KMS-11 (cell line): ENCODE measurements around the gene GTF2A2.
A peak's percentile ranks its signal among the peaks of the same experiment; 100 is the strongest.
"Not testable (repeated sequence)": the region's sequence is repeated elsewhere in the genome, so short reads cannot be mapped to it uniquely, and the experiment has no call there.

ENCODE experiments used
- H2AFZ ChIP-seq: fragments of 200-600 bp; sonication (generic); 2 replicates; pipeline ENCODE4 v1.6.1; 2016; ENCODE audit warnings: antibody characterized with exemption, mixed run types, low read depth
- H3K27ac ChIP-seq: fragments of 200-600 bp; sonication (generic); 2 replicates; pipeline ENCODE4 v1.6.1; 2016; ENCODE audit warnings: mild to moderate bottlenecking, mixed run types
- H3K27me3 ChIP-seq: fragments of 200-600 bp; sonication (generic); 2 replicates; pipeline ENCODE4 v1.6.1; 2017; ENCODE audit warnings: mild to moderate bottlenecking, low read depth, mixed run types, moderate library complexity; ENCODE audit not compliant: insufficient read depth
- H3K36me3 ChIP-seq: fragments of 200-600 bp; sonication (generic); 2 replicates; pipeline ENCODE4 v1.6.1; 2017; ENCODE audit warnings: mild to moderate bottlenecking, mixed run types; ENCODE audit not compliant: insufficient read depth
- H3K4me1 ChIP-seq: fragments of 200-600 bp; sonication (generic); 2 replicates; pipeline ENCODE4 v1.6.1; 2016; ENCODE audit warnings: mild to moderate bottlenecking, low read depth, mixed run types; ENCODE audit not compliant: poor library complexity, severe bottlenecking
- H3K4me2 ChIP-seq: fragments of 200-600 bp; sonication (generic); 2 replicates; pipeline ENCODE4 v1.7.0; 2016; ENCODE audit warnings: mild to moderate bottlenecking, mixed run types
- H3K4me3 ChIP-seq: fragments of 200-600 bp; sonication (generic); IDR thresholded peaks from 2 replicates; pipeline ENCODE4 v1.6.1; 2017; ENCODE audit warnings: low read depth, low read length, mixed read lengths; ENCODE audit not compliant: insufficient read depth
- H3K79me2 ChIP-seq: fragments of 200-600 bp; sonication (generic); 2 replicates; pipeline ENCODE4 v1.6.1; 2016; ENCODE audit warnings: low read depth, mixed run types; ENCODE audit not compliant: insufficient read depth
- H3K9ac ChIP-seq: fragments of 200-600 bp; sonication (generic); 2 replicates; pipeline ENCODE4 v1.6.1; 2016; ENCODE audit warnings: mild to moderate bottlenecking, mixed run types
- H4K20me1 ChIP-seq: fragments of 200-600 bp; sonication (generic); 2 replicates; pipeline ENCODE4 v1.6.1; 2016; ENCODE audit warnings: mild to moderate bottlenecking, mixed run types; ENCODE audit not compliant: insufficient read depth
- CTCF ChIP-seq: fragments of 200-600 bp; sonication (generic); conservative IDR thresholded peaks from 2 replicates; pipeline ENCODE4 v1.6.1; 2017; ENCODE audit warnings: low read depth, mild to moderate bottlenecking, antibody characterized with exemption, low read length, moderate library complexity, mixed read lengths

The GTF2A2 gene

GRCh38 chr15:59646277-59646676, 11.0 kb downstream of the GTF2A2 start:
- Histone ChIP-seq H3K4me2 (no peak overlapping the region), H2AFZ (no peak overlapping the region), H3K27me3 (no peaks in the 10 kb centered on the region), H3K4me1 (no peaks in the 10 kb centered on the region), H3K79me2 (no peaks in the 10 kb centered on the region), H3K4me3 (no peak overlapping the region), H3K27ac (no peak overlapping the region), H3K36me3 (no peaks in the 10 kb centered on the region), H3K9ac (no peak overlapping the region), H4K20me1 (no peaks in the 10 kb centered on the region)
- no peak for TF ChIP-seq CTCF

GRCh38 chr15:59645812-59646211, 11.5 kb downstream of the GTF2A2 start:
- not testable (repeated sequence) for H3K4me2 ChIP-seq, H3K9ac ChIP-seq, H3K79me2 ChIP-seq, H4K20me1 ChIP-seq, H3K36me3 ChIP-seq, H3K27me3 ChIP-seq, H2AFZ ChIP-seq, H3K4me1 ChIP-seq, H3K4me3 ChIP-seq, H3K27ac ChIP-seq

DNA sequence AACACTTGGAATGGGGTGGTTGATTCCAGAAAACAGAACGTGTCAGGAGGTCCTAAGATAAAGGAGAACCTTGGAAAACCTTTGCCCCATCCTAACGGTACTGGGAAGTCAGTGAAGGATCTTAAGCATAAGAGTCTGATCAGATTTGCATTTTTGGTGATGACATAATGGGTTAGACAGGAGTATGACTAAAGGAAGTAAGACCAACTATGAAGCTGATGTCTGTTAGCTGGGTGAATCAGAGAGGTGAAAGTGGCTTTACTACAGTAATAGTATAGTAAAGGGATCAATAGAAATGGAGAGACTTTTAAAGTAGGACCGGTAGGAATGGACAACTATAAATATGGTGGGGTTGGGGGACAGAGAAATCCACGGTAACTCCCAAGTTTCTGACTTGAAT, 12.6 kb downstream of the GTF2A2 start:
- no peak overlapping the region for H3K4me2 ChIP-seq
- H3K4me1 ChIP-seq, result no peaks in the 10 kb centered on the region
- no peaks in the 10 kb centered on the region for H3K36me3 ChIP-seq
- H3K9ac ChIP-seq, result no peak overlapping the region
- no peak overlapping the region for H3K27ac ChIP-seq
- no peaks in the 10 kb centered on the region for H3K27me3 ChIP-seq
- H3K4me3 ChIP-seq, result no peak overlapping the region
- H2AFZ ChIP-seq, result no peak overlapping the region
- H3K79me2 ChIP-seq, result no peaks in the 10 kb centered on the region
- no peaks in the 10 kb centered on the region for H4K20me1 ChIP-seq
- no peak for TF ChIP-seq CTCF

GRCh38 chr15:59642351-59642750, 15.0 kb downstream of the GTF2A2 start:
- peak; percentile 25 for TF ChIP-seq CTCF
- Histone ChIP-seq H3K27me3 (no peaks in the 10 kb centered on the region), H3K27ac (no peak overlapping the region), H3K36me3 (no peaks in the 10 kb centered on the region), H3K4me1 (no peaks in the 10 kb centered on the region), H4K20me1 (no peaks in the 10 kb centered on the region), H3K9ac (no peak overlapping the region), H3K4me2 (no peak overlapping the region), H3K79me2 (no peaks in the 10 kb centered on the region), H3K4me3 (no peak overlapping the region), H2AFZ (no peak overlapping the region)

DNA sequence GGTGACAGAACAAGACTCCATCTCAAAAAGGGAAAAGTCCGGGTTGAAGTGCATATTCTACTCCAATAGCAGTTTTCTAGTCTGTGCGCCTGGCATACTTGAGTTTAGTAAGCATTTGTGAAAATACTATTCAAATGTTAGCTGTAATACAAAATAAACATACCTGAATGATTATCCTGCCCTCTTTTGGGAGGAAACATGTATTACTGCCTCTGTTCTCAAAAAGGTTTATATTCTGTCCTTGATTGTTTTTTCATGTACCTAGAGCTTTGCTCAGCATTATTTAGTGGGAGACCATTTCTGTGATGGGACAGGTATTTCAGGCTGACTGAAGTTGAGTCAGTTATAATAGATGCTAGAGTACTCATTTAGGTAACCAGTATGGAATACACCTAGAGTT, 19.8 kb downstream of the GTF2A2 start:
- not testable (repeated sequence) for H4K20me1 ChIP-seq, H3K27me3 ChIP-seq, H3K27ac ChIP-seq, H3K4me1 ChIP-seq, H3K36me3 ChIP-seq, H3K4me2 ChIP-seq, H2AFZ ChIP-seq, H3K79me2 ChIP-seq, H3K4me3 ChIP-seq, H3K9ac ChIP-seq
